RWPE2 (cell line): Measurements from ENCODE around the gene MLXIPL.
"Not testable (repeated sequence)": the region's sequence is repeated elsewhere in the genome, so short reads cannot be mapped to it uniquely, and the experiment has no call there.

Experiments
- ATAC-seq: fragments of 200-7000 bp; cut with Tn5 transposase; 3 replicates; pipeline ENCODE4 v1.9.1; 2021; ENCODE audit warnings: low read depth
- DNase-seq: peaks from one replicate; pipeline ENCODE4 v3.0.0-alpha.2; 2020; ENCODE audit warnings: low spot score
- H3K27ac ChIP-seq: fragments of 450-650 bp; 2 replicates; pipeline ENCODE4 v1.5.1; 2017; ENCODE audit warnings: mild to moderate bottlenecking; ENCODE audit not compliant: poor library complexity, severe bottlenecking
- H3K27me3 ChIP-seq: fragments of 250-450 bp; sonication (Bioruptor Pico); 2 replicates; pipeline ENCODE4 v1.5.1; 2021; ENCODE audit warnings: mild to moderate bottlenecking, moderate library complexity; ENCODE audit not compliant: insufficient read depth, poor library complexity, severe bottlenecking
- H3K36me3 ChIP-seq: fragments of 250-450 bp; sonication (Bioruptor Pico); 2 replicates; pipeline ENCODE4 v1.5.1; 2020; ENCODE audit warnings: low read depth, mild to moderate bottlenecking, moderate library complexity
- H3K4me1 ChIP-seq: fragments of 250-450 bp; sonication (Bioruptor Pico); 2 replicates; pipeline ENCODE4 v1.5.1; 2021; ENCODE audit warnings: mild to moderate bottlenecking, moderate library complexity; ENCODE audit not compliant: insufficient read depth, poor library complexity, severe bottlenecking
- H3K4me3 ChIP-seq: fragments of 250-450 bp; sonication (Bioruptor Pico); 2 replicates; pipeline ENCODE4 v1.5.1; 2021; ENCODE audit warnings: mild to moderate bottlenecking, moderate library complexity; ENCODE audit not compliant: severe bottlenecking
- H3K9me3 ChIP-seq: fragments of 250-450 bp; sonication (Bioruptor Pico); 2 replicates; pipeline ENCODE4 v1.5.1; 2021; ENCODE audit warnings: mild to moderate bottlenecking, moderate library complexity; ENCODE audit not compliant: severe bottlenecking
- CTCF ChIP-seq: fragments of 450-650 bp; IDR thresholded peaks from one replicate; pipeline ENCODE4 v1.5.1; 2017; ENCODE audit warnings: mild to moderate bottlenecking, moderate library complexity; ENCODE audit not compliant: poor library complexity, severe bottlenecking

Gene MLXIPL

GRCh38 chr7:73621168-73622063, 2.9 kb downstream of the MLXIPL start:
- no peak for TF ChIP-seq CTCF
- H3K27ac ChIP-seq: no peak overlapping the region

GRCh38 chr7:73619394-73619793, 4.9 kb downstream of the MLXIPL start:
- not testable (repeated sequence) for H3K4me1 ChIP-seq, H3K4me3 ChIP-seq, H3K27ac ChIP-seq, DNase-seq, H3K9me3 ChIP-seq, ATAC-seq, H3K36me3 ChIP-seq
- H3K27me3 ChIP-seq: peaks cover 12% of the 10 kb centered on the region

More at GRCh38 chr7:73621168-73622063, 2.9 kb downstream of the MLXIPL start:
- Histone ChIP-seq H3K9me3 (no peaks in the 10 kb centered on the region), H3K36me3 (no peaks in the 10 kb centered on the region), H3K27me3 (peaks cover 12% of the 10 kb centered on the region), H3K4me1 (no peaks in the 10 kb centered on the region), H3K4me3 (no peak overlapping the region)
- DNase-seq: no peak
- no peak for ATAC-seq

GRCh38 chr7:73618538-73618937, 5.8 kb downstream of the MLXIPL start:
- H3K27me3 ChIP-seq: peaks cover 9% of the 10 kb centered on the region
- no peaks in the 10 kb centered on the region for H3K9me3 ChIP-seq
- no peaks in the 10 kb centered on the region for H3K36me3 ChIP-seq
- H3K4me3 ChIP-seq: no peak overlapping the region
- ATAC-seq (no peak), DNase-seq (no peak)
- TF ChIP-seq CTCF: no peak
- no peak overlapping the region for H3K27ac ChIP-seq
- no peaks in the 10 kb centered on the region for H3K4me1 ChIP-seq

GRCh38 chr7:73617520-73617919, 6.8 kb downstream of the MLXIPL start:
- H3K27me3 ChIP-seq, H3K4me1 ChIP-seq, H3K4me3 ChIP-seq, ATAC-seq, DNase-seq, H3K36me3 ChIP-seq, H3K27ac ChIP-seq, H3K9me3 ChIP-seq: not testable (repeated sequence)

- DNase-seq: no peak
- no peaks in the 10 kb centered on the region for H3K4me1 ChIP-seq
- no peak overlapping the region for H3K4me3 ChIP-seq
- no peaks in the 10 kb centered on the region for H3K9me3 ChIP-seq
- H3K36me3 ChIP-seq: no peaks in the 10 kb centered on the region
- no peak for TF ChIP-seq CTCF
- no peaks in the 10 kb centered on the region for H3K27me3 ChIP-seq
- H3K27ac ChIP-seq: no peak overlapping the region
- no peak for ATAC-seq
These were observed 8.4 kb downstream of the MLXIPL start for GRCh38 chr7:73615886-73616285.

GRCh38 chr7:73614937-73615336, 9.4 kb downstream of the MLXIPL start:
- H3K4me1 ChIP-seq, H3K9me3 ChIP-seq, ATAC-seq, H3K4me3 ChIP-seq, H3K27me3 ChIP-seq, H3K36me3 ChIP-seq, DNase-seq, H3K27ac ChIP-seq: not testable (repeated sequence)
